GM10248 (cell line): ENCODE measurements around the gene TTC23.

Source experiments
- CTCF ChIA-PET: fragments of 300-600 bp; sonication (Branson Sonifier 250); formaldehyde crosslinking; extraction: SDS; loops from one replicate; lab custom pipeline; 2021; ENCODE audit warnings: antibody characterized with exemption; lab: Yijun Ruan, JAX
- POLR2A ChIA-PET: fragments of 350-650 bp; sonication (Branson Sonifier 250); formaldehyde crosslinking; extraction: SDS; loops from one replicate; lab custom pipeline; 2020; ENCODE audit warnings: antibody characterized with exemption; lab: Yijun Ruan, JAX
- DNase-seq: peaks from one replicate; pipeline ENCODE4 v3.0.0; 2012; ENCODE audit errors: extremely low spot score
- TF ChIP-seq, protein P1 (sequence below): IDR thresholded peaks from 2 replicates; pipeline ENCODE4 v1.5.1; 2012; ENCODE audit warnings: mild to moderate bottlenecking, low read depth; ENCODE audit errors: extremely low read depth, missing control alignments, control extremely low read depth

Gene TTC23

GRCh38 chr15:99128411-99128810 lies 121.0 kb downstream of the TTC23 start:
- no peak for DNase-seq
- ChIA-PET POLR2A (no interaction called here), CTCF (interaction anchor here (1.5 to 2.1 kb wide), 2 partner anchors 23 to 701 kb away, joined by 3 to 7 read pairs; partner anchors contain the start of gene SYNM)
- TF ChIP-seq, protein P1, sequence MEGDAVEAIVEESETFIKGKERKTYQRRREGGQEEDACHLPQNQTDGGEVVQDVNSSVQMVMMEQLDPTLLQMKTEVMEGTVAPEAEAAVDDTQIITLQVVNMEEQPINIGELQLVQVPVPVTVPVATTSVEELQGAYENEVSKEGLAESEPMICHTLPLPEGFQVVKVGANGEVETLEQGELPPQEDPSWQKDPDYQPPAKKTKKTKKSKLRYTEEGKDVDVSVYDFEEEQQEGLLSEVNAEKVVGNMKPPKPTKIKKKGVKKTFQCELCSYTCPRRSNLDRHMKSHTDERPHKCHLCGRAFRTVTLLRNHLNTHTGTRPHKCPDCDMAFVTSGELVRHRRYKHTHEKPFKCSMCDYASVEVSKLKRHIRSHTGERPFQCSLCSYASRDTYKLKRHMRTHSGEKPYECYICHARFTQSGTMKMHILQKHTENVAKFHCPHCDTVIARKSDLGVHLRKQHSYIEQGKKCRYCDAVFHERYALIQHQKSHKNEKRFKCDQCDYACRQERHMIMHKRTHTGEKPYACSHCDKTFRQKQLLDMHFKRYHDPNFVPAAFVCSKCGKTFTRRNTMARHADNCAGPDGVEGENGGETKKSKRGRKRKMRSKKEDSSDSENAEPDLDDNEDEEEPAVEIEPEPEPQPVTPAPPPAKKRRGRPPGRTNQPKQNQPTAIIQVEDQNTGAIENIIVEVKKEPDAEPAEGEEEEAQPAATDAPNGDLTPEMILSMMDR: no peak

GRCh38 chr15:99127773-99128172 lies 121.6 kb downstream of the TTC23 start:
- TF ChIP-seq, protein P1: no peak
- DNase-seq: no peak
- CTCF ChIA-PET: interaction anchor here (1.5 to 2.1 kb wide), 2 partner anchors 22 to 700 kb away, joined by 3 to 7 read pairs; partner anchors contain the start of gene SYNM
- POLR2A ChIA-PET: no interaction called here

DNA sequence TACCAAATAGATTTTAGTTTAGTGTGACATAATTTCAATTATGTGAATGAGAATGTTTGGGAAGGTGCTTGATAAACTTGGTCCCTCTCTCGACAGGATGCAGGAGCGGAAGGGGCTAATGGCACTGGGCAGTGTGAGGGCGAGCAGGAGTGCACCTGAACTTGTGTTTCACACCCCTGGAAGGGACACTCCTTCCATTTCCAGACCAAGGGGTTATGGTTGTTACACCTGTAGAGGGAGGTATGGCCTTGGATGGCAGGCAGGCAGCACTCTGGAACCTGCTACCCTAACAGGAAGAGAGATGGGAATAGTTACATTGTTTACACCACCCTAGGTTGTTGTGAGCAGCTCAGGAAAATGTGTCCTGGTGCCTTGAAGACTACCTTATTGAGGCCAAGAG lies 122.5 kb downstream of the TTC23 start:
- DNase-seq: no peak
- CTCF ChIA-PET: interaction anchor here (1.3 kb wide), 1 partner anchor 23 kb away, joined by 4 read pairs; no protein-coding TSS in a partner anchor
- POLR2A ChIA-PET: no interaction called here
- TF ChIP-seq, protein P1: no peak

GRCh38 chr15:99126131-99126588 lies 123.2 kb downstream of the TTC23 start:
- no peak for DNase-seq
- TF ChIP-seq, protein P1: no peak
- POLR2A ChIA-PET: no interaction called here
- CTCF ChIA-PET: interaction anchor here (1.1 to 1.4 kb wide), 3 partner anchors 8 to 23 kb away, joined by 3 to 6 read pairs (median 4); no protein-coding TSS in a partner anchor

DNA sequence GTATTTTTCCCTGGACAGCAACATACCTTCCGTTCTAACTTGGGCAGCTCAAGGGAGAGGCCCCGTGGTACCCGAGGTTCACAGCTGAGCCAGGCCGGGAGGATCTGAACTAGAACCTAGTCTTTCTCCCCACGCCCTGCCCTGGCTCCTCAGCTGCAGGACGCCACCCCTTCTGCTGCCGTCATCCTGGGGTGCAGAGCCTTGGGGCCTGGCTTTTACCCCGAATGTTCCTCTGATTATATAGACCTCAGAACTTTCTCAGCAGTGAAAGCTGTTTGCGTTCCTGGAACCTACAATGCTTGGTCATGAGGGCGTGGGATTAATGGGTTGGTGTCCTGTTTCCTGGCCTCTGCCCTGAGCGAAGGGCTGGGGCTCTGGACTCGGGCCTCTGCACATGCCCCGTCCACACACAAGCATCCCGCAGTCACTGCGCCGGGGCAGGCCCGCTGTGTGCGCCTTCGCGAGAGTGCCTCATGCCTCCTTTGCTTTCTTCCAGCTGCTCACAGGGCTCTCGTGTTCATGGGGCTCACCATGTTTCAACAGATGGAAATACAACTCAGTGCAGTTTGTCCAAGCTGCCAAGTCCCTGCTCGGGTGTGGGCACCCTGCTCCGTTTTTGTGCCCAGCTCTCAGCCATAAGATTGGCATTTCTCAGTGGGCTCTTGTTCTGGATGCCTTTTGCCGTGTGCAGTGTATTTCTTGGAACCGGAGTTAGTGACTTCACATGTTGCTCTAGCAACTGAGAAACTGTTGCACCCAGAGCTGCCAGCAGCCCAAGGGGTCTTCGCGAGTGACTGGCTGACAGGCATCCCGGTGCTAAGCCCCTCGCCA lies 124.1 kb downstream of the TTC23 start:
- DNase-seq: no peak
- ChIA-PET POLR2A (no interaction called here), CTCF (interaction anchor here (1.1 to 1.4 kb wide), 2 partner anchors 9 to 21 kb away, joined by 3 to 6 read pairs; no protein-coding TSS in a partner anchor)
- TF ChIP-seq, protein P1: no peak

- DNase-seq: no peak
- POLR2A ChIA-PET: no interaction called here
- CTCF ChIA-PET: interaction anchor here (1.4 kb wide), 1 partner anchor 10 kb away, joined by 6 read pairs; no protein-coding TSS in a partner anchor
- TF ChIP-seq, protein P1: no peak
These were observed 124.7 kb downstream of the TTC23 start for GRCh38 chr15:99124641-99125040.
